GM13977 (cell line): Measurements from ENCODE around the gene EHMT1.

Experiments
- DNase-seq: peaks from one replicate; pipeline ENCODE4 v3.0.0; 2012; ENCODE audit warnings: low spot score
- CTCF ChIP-seq: IDR thresholded peaks from 2 replicates; pipeline ENCODE4 v1.5.1; 2012; ENCODE audit warnings: mild to moderate bottlenecking, control low read depth; ENCODE audit not compliant: insufficient read depth; ENCODE audit errors: extremely low read depth, missing control alignments
- in situ Hi-C: fragments of 300-500 bp; cut with MboI; formaldehyde crosslinking; loops from one replicate; pipeline ENCODE4 v1.12.0; 2022; ENCODE audit warnings: low sequenced_read_pairs, low pct_unique_long_range_greater_than_20kb, mixed read lengths, inconsistent platforms; ENCODE audit not compliant: unreplicated experiment

The EHMT1 gene

GRCh38 chr9:137639303-137640051, 20.7 kb downstream of the EHMT1 start:
- no peak for TF ChIP-seq CTCF
- peak; percentile 78 for DNase-seq
- in situ Hi-C loops = no loop called here

- no peak for TF ChIP-seq CTCF
- no peak for DNase-seq
- in situ Hi-C loops = no loop called here
Observed at GRCh38 chr9:137640862-137641261, 22.1 kb downstream of the EHMT1 start.

- TF ChIP-seq CTCF = no peak
- DNase-seq = no peak
- in situ Hi-C loops = no loop called here
Observed at GRCh38 chr9:137642118-137642601, 23.4 kb downstream of the EHMT1 start.

GRCh38 chr9:137642892-137643291, 24.1 kb downstream of the EHMT1 start:
- DNase-seq = no peak
- in situ Hi-C loops = no loop called here
- TF ChIP-seq CTCF = no peak

- DNase-seq = no peak
- in situ Hi-C loops = no loop called here
- TF ChIP-seq CTCF = no peak
Observed at GRCh38 chr9:137643921-137644320, 25.1 kb downstream of the EHMT1 start.

- in situ Hi-C loops = no loop called here
- no peak for DNase-seq
- no peak for TF ChIP-seq CTCF
Observed at GRCh38 chr9:137645211-137645610, 26.4 kb downstream of the EHMT1 start.

GRCh38 chr9:137646341-137646740, 27.5 kb downstream of the EHMT1 start:
- TF ChIP-seq CTCF = no peak
- DNase-seq = no peak
- in situ Hi-C loops = no loop called here
